DND-41 (cell line): Measurements from ENCODE around the gene PARN.

Experiments
- CTCF ChIP-seq: IDR thresholded peaks from 2 replicates; pipeline ENCODE4 v1.5.1; 2012; ENCODE audit warnings: borderline replicate concordance, low read length, moderate library complexity, mild to moderate bottlenecking; ENCODE audit not compliant: poor library complexity, severe bottlenecking; ENCODE audit errors: extremely low read depth
- EZH2 ChIP-seq: IDR thresholded peaks from 3 replicates; pipeline ENCODE4 v1.6.1; 2012; ENCODE audit warnings: borderline replicate concordance, low read depth, mild to moderate bottlenecking, moderate library complexity, low read length, inconsistent platforms; ENCODE audit not compliant: severe bottlenecking

- TF ChIP-seq CTCF (no peak), EZH2 (no peak)
These were observed at the start of gene PARN for GRCh38 chr16:14629919-14630619.
